Measurements from ENCODE around the gene STOML1.

Gene STOML1

GRCh38 chr15:74032606-74033561 lies 40.8 kb upstream of the STOML1 start:
- Histone ChIP-seq H3K9me2 (replicated peaks; ENCODE audit: low read depth, low read length) (no peaks in the 10 kb centered on the region), H3K4me2 (ENCODE audit: low read depth, low read length, poor library complexity, severe bottlenecking) (no peak overlapping the region), H3K79me2 (ENCODE audit: insufficient read depth, low read length) (no peaks in the 10 kb centered on the region), H4K20me1 (ENCODE audit: insufficient read depth, low read length, poor library complexity, severe bottlenecking) (no peaks in the 10 kb centered on the region), H3K27me3 (ENCODE audit: insufficient read depth, low read length, poor library complexity, severe bottlenecking) (no peaks in the 10 kb centered on the region), H3K36me3 (ENCODE audit: insufficient read depth, low read length) (peaks cover 82% of the 10 kb centered on the region; the same call in 1 of the 2 replicates), H3K9me3 (ENCODE audit: insufficient read depth, low read depth, low read length) (no peaks in the 10 kb centered on the region), H3F3A (ENCODE audit: low read depth) (no peaks in the 10 kb centered on the region), H2AFZ (ENCODE audit: low read length) (no peak overlapping the region), H3K4me3 (ENCODE audit: low read length, poor library complexity, severe bottlenecking) (no peak overlapping the region), H3K4me1 (ENCODE audit: insufficient read depth, low read length, poor library complexity, severe bottlenecking) (peaks cover 10% of the 10 kb centered on the region), H3K9ac (ENCODE audit: low read depth, low read length, poor library complexity, severe bottlenecking) (no peak overlapping the region)
- TF ChIP-seq, protein P1, sequence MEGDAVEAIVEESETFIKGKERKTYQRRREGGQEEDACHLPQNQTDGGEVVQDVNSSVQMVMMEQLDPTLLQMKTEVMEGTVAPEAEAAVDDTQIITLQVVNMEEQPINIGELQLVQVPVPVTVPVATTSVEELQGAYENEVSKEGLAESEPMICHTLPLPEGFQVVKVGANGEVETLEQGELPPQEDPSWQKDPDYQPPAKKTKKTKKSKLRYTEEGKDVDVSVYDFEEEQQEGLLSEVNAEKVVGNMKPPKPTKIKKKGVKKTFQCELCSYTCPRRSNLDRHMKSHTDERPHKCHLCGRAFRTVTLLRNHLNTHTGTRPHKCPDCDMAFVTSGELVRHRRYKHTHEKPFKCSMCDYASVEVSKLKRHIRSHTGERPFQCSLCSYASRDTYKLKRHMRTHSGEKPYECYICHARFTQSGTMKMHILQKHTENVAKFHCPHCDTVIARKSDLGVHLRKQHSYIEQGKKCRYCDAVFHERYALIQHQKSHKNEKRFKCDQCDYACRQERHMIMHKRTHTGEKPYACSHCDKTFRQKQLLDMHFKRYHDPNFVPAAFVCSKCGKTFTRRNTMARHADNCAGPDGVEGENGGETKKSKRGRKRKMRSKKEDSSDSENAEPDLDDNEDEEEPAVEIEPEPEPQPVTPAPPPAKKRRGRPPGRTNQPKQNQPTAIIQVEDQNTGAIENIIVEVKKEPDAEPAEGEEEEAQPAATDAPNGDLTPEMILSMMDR (conservative IDR thresholded peaks at IDR 0.05; ENCODE audit: low read length), result no peak
- TF ChIP-seq EZH2phosphoT487 (IDR thresholded peaks at IDR 0.05; ENCODE audit: borderline replicate concordance), result no peak

DNA sequence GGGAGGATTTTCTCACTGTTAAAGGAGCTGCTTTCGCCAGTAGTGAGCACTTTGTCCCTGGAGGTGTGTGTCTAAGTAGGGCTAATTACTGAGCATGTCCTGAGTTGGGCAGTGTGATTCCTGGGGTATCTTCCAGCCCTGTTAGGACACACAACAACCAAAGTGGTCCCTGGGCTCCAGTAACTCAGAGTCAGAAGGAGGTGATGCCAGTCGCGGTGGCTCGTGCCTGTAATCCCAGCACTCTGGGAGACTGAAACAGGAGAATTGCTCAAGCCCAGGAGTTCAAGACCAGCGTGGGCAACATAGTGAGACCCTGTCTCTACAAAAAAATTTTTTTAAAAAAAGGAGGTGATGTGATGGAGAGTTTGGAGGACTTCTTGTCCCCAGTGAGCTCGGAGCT lies 40.0 kb upstream of the STOML1 start:
- H3K9me3 ChIP-seq (ENCODE audit: insufficient read depth, low read depth, low read length), result no peaks in the 10 kb centered on the region
- TF ChIP-seq, protein P1 (conservative IDR thresholded peaks at IDR 0.05; ENCODE audit: low read length), result no peak
- TF ChIP-seq EZH2phosphoT487 (IDR thresholded peaks at IDR 0.05; ENCODE audit: borderline replicate concordance), result no peak
- H3K36me3 ChIP-seq (ENCODE audit: insufficient read depth, low read length), result peaks cover 83% of the 10 kb centered on the region; the same call in 1 of the 2 replicates
- H3K79me2 ChIP-seq (ENCODE audit: insufficient read depth, low read length), result no peaks in the 10 kb centered on the region
- peaks cover 10% of the 10 kb centered on the region for H3K4me1 ChIP-seq (ENCODE audit: insufficient read depth, low read length, poor library complexity, severe bottlenecking)
- H3K4me2 ChIP-seq (ENCODE audit: low read depth, low read length, poor library complexity, severe bottlenecking), result no peak overlapping the region
- no peak overlapping the region for H3K9ac ChIP-seq (ENCODE audit: low read depth, low read length, poor library complexity, severe bottlenecking)
- no peaks in the 10 kb centered on the region for H3K27me3 ChIP-seq (ENCODE audit: insufficient read depth, low read length, poor library complexity, severe bottlenecking)
- no peaks in the 10 kb centered on the region for H3K9me2 ChIP-seq (replicated peaks; ENCODE audit: low read depth, low read length)
- H4K20me1 ChIP-seq (ENCODE audit: insufficient read depth, low read length, poor library complexity, severe bottlenecking), result no peaks in the 10 kb centered on the region
- no peak overlapping the region for H3K4me3 ChIP-seq (ENCODE audit: low read length, poor library complexity, severe bottlenecking)
- H2AFZ ChIP-seq (ENCODE audit: low read length), result no peak overlapping the region
- no peaks in the 10 kb centered on the region for H3F3A ChIP-seq (ENCODE audit: low read depth)

GRCh38 chr15:74028646-74029045 lies 36.6 kb upstream of the STOML1 start:
- TF ChIP-seq, protein P1 (conservative IDR thresholded peaks at IDR 0.05; ENCODE audit: low read length), result no peak
- TF ChIP-seq EZH2phosphoT487 (IDR thresholded peaks at IDR 0.05; ENCODE audit: borderline replicate concordance), result no peak
- no peak overlapping the region for H3K4me3 ChIP-seq (ENCODE audit: low read length, poor library complexity, severe bottlenecking)
- H3K27me3 ChIP-seq (ENCODE audit: insufficient read depth, low read length, poor library complexity, severe bottlenecking), result no peaks in the 10 kb centered on the region
- H3F3A ChIP-seq (ENCODE audit: low read depth), result no peaks in the 10 kb centered on the region
- no peaks in the 10 kb centered on the region for H3K9me3 ChIP-seq (ENCODE audit: insufficient read depth, low read depth, low read length)
- peaks cover 10% of the 10 kb centered on the region for H3K4me1 ChIP-seq (ENCODE audit: insufficient read depth, low read length, poor library complexity, severe bottlenecking)
- no peak overlapping the region for H3K4me2 ChIP-seq (ENCODE audit: low read depth, low read length, poor library complexity, severe bottlenecking)
- no peak overlapping the region for H2AFZ ChIP-seq (ENCODE audit: low read length)
- no peaks in the 10 kb centered on the region for H3K9me2 ChIP-seq (replicated peaks; ENCODE audit: low read depth, low read length)
- H3K36me3 ChIP-seq (ENCODE audit: insufficient read depth, low read length), result peaks cover 84% of the 10 kb centered on the region; the same call in 1 of the 2 replicates
- H3K79me2 ChIP-seq (ENCODE audit: insufficient read depth, low read length), result no peaks in the 10 kb centered on the region
- H4K20me1 ChIP-seq (ENCODE audit: insufficient read depth, low read length, poor library complexity, severe bottlenecking), result no peaks in the 10 kb centered on the region
- no peak overlapping the region for H3K9ac ChIP-seq (ENCODE audit: low read depth, low read length, poor library complexity, severe bottlenecking)
